Endometrial microvascular endothelial cells (primary cell): ENCODE results near the gene SWI5. TPM values are rescaled to one million over a fixed set of nuclear protein-coding genes. Genes with fewer than 3 reads are reported as not detected.
"Not testable (repeated sequence)": the region's sequence is repeated elsewhere in the genome, so short reads cannot be mapped to it uniquely, and the experiment has no call there.

Source experiments
- in situ Hi-C: cut with HindIII; loops from 2 replicates; pipeline ENCODE4 v1.10.0; 2017; ENCODE audit warnings: low sequenced_read_pairs, low pct_unique_long_range_greater_than_20kb; ENCODE audit errors: inconsistent ontology term
- total RNA-seq: library from RNA; depleted of rRNA; stranded (reverse); fragments of >200 nt; gene quantifications from one replicate; pipeline ENCODE4 v1.2.3, GENCODE V29; 2015; ENCODE audit errors: inconsistent ontology term

The SWI5 gene
- 8.1 TPM for total RNA-seq

DNA sequence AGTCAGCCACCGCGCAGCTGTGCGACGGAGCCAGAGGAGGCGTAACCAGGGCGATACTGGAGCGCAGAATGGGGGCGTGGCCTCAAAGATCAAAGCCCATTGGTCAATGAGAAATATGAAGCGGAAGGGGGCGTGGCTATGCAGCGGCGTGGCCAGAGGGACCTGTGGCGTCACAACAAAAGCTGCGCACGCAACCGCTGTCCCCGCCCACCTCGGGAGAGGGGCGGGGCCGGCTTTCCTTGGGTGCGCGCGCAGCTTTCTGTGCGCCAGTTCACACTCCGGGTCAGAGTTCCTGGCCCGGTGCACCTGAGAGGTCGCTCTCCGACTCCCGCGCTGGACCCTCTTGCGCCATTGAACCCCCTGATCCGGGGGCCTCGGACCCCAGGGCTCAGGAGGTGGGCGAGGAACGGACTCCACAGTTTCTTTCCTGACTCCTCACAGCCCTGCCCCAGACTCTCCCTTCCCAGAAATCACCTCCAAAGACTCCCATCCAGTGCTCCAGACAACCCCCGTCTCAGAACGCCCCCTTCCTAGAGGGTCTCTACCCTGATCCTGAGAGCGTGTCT, at the start of gene SWI5:
SWI5 (plus strand) TSS at position 269 of the 566 bp plus-strand sequence.
- in situ Hi-C loops, result no loop called here

GRCh38 chr9:128226412-128226801, 49.7 kb upstream of the SWI5 start:
- in situ Hi-C loops, result no loop called here

GRCh38 chr9:128230897-128231296, 45.2 kb upstream of the SWI5 start:
- in situ Hi-C loops, result not testable (repeated sequence)

DNA sequence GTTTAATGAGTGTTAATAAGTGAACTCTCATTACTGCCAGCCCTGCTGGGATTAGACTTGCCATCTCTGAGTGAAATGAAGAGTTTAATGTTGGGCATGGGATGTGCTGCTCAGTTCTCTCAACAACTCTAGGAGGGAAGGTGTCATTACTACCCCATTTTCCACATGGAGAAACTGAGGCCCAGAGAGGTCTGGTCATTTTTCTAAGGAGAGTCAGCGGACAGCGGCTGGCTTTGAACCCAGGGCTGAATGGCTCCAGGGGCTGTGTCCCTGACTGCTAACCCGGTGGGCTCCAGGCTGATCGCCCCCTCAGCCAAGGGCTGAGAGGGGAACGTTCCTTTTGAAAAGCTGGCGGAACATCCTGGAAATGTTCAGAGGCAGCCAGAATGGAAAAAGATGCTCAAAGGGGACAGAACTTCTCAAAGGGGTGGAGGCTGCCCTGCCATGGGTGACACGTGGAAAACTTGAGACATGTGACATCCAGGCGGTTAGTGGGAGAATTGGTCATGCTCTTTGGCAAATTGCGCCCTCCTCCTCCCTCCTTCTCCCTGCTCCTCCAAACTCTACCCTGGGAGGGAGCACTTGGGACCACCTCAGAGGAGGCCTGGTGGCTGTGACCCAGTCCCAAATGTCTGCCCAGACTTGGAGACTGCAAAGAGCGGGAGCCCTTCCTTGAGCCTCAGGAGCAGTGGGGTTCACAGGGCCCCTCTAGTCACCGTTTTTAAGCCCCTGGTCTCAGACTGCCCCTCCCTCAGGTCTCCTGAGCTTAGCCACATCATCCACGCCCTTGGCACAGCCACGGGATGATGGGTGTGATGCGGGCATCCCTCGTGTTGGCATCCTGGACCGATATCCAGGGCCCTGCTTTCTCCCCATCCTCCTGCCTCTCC, 44.2 kb upstream of the SWI5 start:
- in situ Hi-C loops, result no loop called here

DNA sequence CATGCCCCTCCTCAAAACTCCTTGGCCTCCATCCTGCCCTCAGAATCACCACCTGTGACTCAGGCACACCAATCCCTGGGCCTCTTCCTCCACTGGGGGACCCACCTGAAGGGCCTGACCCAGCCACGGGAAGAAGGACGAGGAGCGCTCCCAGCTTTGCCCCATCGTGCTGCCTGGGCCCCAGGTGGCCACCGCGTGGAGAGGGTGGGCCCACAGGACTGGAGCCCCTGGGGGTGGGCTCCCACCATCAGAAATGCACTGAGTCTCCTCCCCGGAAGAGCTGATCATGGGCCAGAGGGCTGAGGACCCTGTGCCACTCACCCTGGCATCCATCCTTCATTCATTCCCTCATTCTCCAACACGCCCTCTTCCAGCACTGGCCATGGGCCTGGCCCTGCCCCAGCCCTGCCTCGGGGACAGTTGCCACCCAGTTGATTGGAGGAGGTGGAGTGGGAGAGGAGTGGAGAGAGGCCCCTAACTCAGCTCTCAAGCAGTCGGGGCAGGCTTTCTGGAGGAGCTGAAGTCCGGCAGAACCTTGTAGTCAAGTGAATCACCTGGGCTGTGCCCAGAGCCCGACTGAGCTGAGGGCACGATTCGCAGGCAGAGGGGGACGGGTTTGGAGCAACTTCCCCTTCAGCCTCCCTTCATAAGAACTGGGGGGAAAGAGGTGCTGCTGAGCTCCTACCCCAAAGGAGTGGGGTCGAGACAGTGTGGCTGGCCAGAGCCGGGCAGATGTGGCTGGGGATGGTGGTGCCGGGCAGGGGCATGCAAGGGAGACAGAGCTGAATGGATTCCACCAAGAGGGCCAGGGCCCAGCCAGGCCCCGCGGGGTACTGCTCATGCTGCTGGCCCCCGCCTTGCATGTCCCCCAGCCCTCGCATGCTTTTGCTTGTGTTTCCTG, 43.3 kb upstream of the SWI5 start:
- in situ Hi-C loops, result no loop called here

DNA sequence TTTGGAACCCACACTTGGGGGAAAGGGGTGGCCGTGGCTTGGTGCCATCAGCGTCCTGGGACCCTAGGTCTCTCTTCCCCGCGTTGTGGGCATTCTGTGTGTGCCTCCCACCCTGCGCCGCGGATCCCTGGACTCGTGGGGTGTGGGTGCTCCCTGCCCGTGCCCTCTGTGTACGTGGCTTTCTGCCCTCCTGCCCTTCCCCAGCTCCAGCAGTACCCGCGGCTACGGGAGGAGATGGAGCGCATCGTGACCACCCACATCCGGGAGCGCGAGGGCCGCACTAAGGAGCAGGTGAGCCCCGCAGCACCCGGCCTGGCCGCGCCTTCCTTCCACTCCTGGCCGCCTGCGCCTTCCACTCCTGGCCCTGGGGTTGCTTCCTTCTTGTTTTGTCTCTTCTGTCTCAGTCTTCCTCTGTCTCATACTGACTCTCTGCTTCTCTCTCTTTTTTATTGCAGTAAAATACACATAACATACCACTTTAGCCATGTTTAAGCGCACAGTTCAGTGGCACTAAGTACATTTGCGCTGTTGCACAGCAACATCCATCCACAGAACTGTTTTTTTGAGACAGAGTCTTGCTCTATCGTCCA, 42.2 kb upstream of the SWI5 start:
- in situ Hi-C loops, result no loop called here

- in situ Hi-C loops, result no loop called here
These were observed 34.0 kb upstream of the SWI5 start for GRCh38 chr9:128242124-128242523.

GRCh38 chr9:128242828-128243214, 33.3 kb upstream of the SWI5 start:
- in situ Hi-C loops, result no loop called here

- in situ Hi-C loops, result no loop called here
These were observed 32.7 kb upstream of the SWI5 start for GRCh38 chr9:128243215-128244018.

DNA sequence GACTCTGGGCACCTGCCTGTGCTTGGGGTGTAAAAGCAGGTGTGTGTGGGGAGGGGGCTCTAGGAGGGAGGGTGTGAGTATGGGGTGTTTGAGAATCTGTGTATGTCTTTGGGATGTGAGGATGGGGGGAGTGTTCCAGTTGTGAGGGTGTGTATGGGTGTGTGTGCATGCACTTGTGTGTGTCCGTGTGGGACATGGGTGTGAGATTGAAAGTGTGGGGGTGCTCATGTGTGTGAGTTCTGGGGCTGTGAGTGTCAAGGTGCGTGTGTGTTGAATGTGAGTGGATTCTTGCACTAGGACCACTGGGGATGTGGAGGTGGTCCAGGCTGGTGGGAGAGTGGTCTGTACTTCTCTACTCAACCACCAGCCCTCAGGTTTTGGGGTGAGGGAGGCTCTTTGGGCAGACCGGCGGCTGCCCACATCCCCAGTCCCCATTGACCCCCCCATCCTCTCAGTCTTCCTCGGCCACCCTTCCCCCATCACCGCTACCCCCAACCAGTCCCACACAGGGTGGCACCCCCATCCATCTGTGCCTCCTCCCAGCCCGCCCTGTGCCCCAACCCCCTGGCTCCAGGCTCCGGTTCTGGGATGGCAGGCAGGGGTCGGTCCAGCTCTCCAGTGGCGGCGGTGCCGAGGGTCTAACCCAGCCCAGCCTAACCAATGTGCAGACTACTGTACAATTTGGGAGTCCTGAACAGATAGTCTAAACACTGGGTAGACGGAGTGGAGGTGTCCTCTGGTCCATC, 31.8 kb upstream of the SWI5 start:
- in situ Hi-C loops, result no loop called here

DNA sequence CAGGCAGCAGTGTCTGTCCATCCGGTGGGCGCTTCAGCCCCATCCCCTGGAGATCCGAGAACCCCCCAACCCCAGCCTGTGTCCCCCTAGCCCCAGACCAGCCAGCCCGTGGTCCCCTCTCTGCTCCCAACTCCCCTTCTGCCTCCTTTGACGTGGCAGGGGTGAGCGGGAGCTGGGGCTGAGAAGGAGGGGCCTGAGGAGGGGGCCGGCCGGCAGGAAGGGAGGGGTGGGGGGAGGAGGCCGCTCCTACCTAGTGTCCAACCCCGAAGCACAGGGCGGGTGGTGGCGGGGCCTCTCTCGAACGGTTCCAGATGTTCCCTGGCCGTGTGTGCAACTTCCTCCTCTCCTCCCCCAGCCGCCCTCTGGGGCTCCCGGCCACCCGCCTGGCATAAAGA, 31.2 kb upstream of the SWI5 start:
- in situ Hi-C loops, result no loop called here

DNA sequence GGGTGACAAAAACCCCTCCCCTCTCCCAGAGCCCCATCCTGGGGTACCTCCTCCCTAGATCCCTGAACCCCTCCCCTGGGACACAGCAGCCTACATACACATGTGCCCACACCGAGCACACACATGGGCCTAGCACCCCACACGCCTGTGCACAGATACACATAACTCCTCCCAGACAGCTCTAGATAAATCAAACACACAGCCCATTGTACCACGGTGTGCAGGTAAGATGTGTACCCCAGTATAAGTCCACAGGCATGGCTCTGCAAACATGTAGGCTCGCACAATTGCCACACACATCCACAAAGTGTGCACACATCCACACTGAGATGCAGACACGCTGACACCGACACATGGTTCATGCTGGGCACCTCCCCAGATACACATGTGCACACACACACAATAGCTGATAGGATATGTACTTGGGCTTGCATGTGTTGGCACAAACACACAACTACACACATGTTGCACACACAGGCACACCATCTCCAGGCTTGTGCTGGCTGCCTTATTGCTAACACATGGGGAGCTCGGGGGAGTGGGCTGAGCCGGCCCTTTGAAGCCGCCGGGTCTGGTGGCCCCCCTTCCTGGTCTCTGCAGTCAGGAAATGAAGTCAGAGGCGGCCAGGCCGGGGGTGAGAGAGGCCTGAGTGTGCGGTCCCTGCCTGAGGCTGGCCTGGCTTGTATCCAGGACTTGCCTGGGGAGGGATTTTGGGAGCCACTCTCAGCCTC, 30.5 kb upstream of the SWI5 start:
- in situ Hi-C loops, result no loop called here

GRCh38 chr9:128246471-128246870, 29.6 kb upstream of the SWI5 start:
- in situ Hi-C loops, result no loop called here

GRCh38 chr9:128247226-128247803, 28.8 kb upstream of the SWI5 start:
- in situ Hi-C loops, result no loop called here

GRCh38 chr9:128249558-128249907, 26.5 kb upstream of the SWI5 start:
- in situ Hi-C loops, result no loop called here

- in situ Hi-C loops, result no loop called here
These were observed 25.9 kb upstream of the SWI5 start for GRCh38 chr9:128249908-128250838.
